HG03432 (cell line): ENCODE results near the gene SYTL5.

ENCODE experiments used
- ATAC-seq: cut with Tn5 transposase; IDR thresholded peaks from one replicate; pipeline ENCODE4 v1.9.1; 2021; ENCODE audit warnings: mild to moderate bottlenecking, moderate library complexity; ENCODE audit not compliant: unreplicated experiment

SYTL5 gene

DNA sequence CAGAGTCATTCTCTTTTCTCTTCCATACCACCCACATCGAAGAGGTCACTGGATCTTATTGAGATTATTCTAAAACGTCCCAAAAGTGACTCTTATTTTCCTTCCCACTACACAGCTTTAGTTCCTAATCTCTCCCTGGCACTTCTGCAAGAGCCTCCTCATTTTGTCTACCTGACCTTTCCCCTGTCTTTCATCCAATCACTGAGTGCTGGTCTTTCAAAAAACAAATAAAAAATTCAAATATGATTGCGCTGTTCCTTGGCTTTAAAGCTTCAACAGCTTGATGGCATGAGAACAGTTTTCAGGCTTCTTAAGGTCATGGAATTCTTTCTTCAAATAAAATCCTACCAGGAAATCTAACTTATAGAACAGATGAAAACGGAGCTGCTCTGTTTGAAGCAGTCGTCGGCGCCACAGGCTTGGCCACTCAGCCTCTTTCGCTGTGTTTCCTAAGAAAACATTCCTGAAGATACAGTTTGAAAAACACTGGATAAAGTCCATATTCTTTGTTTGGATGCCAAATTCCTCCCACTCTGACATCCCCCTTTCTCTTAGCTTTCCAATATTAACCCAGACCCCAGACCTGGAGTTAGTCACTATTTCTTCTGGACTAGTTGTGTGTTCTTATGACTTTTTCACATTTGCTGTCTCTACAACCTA is 12.5 kb downstream of the SYTL5 start:
- ATAC-seq = no peak

DNA sequence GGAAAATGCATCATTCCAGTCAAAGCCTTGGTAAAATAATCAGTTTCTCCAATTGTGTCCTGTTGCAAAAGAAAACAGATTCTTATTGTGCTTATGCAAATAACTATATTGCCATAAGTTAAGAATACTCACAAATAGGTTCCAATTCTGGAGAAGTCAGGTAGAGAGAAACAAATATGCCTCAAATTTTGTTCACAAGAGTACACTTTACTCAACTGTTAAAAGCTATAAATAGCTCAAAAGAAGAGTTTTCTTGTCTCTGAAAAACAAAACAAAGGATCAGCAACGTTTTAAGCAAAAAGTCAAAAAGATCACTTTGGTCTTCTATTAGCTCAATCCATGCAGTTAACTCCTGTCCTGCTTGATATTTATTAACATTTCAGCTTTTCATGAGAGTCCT is 21.9 kb downstream of the SYTL5 start:
- no peak for ATAC-seq

- no peak for ATAC-seq
Observed at GRCh38 chrX:38036466-38036865, 30.1 kb downstream of the SYTL5 start.

GRCh38 chrX:38038501-38038900 is 32.1 kb downstream of the SYTL5 start:
- no peak for ATAC-seq

DNA sequence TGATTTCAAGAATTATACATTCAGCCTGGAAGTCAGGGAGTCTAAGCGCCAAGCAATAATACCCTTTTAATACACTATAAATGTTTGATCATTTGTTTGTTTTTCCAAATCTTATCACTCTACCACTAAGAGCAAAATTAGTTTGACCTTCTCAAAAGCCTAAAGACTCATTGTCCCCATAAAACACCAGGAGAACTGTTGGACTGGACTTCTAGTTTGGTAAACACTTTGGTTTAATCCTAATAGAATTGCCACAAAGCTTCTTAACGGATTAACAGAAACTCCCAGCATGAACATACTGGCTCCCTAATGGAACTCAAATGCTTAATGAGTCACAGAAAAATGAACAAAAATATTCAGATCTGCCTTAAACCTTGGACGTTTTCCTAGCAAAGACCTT is 34.9 kb downstream of the SYTL5 start:
- no peak for ATAC-seq

DNA sequence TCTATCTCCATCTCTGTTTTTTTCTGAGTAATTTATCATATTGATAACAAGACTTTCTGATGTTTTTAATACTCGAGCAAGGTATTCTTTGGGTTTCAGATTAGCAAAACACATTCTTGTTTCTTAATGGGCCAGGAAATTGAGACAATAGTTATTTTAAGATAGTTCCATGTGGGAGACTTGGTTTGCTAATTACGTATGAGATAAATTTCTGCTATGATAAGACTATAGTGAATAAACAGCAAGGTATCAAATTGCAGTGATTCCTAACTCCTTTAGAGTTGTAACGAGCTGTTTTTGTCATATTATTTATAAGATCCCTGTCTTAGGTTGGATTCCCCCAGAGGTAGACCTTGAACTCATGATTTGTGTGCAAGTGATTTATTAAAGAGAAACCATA is 38.3 kb downstream of the SYTL5 start:
- ATAC-seq = no peak

GRCh38 chrX:38045538-38046096 is 39.3 kb downstream of the SYTL5 start:
- no peak for ATAC-seq

DNA sequence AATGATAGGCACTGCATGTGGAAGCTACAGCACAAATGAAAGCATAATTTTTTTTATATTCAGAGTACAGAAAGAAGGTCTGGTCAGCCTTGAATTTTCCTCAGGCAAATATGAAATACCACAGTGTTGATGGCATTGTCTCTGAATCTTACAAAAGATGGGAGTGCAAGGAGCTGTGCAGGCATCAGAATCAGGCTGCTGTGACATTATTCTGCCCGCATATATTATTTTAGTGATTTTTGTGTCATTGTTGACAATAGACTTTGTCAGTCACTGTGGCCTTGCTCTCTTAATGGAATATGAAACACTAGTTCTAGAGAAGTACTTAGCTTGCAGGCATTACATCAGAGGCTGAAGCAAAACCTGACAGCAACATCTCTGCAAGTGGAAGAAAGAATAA is 42.5 kb downstream of the SYTL5 start:
- ATAC-seq = no peak

- no peak for ATAC-seq
Observed at GRCh38 chrX:38050806-38051205, 44.5 kb downstream of the SYTL5 start.

GRCh38 chrX:38052096-38052495 is 45.7 kb downstream of the SYTL5 start:
- ATAC-seq = no peak

- no peak for ATAC-seq
Observed at GRCh38 chrX:38055170-38055847, 49.0 kb downstream of the SYTL5 start.

- ATAC-seq = no peak
Observed at GRCh38 chrX:38060331-38060878, 54.1 kb downstream of the SYTL5 start.

GRCh38 chrX:38061335-38061734 is 55.0 kb downstream of the SYTL5 start:
- ATAC-seq = no peak

DNA sequence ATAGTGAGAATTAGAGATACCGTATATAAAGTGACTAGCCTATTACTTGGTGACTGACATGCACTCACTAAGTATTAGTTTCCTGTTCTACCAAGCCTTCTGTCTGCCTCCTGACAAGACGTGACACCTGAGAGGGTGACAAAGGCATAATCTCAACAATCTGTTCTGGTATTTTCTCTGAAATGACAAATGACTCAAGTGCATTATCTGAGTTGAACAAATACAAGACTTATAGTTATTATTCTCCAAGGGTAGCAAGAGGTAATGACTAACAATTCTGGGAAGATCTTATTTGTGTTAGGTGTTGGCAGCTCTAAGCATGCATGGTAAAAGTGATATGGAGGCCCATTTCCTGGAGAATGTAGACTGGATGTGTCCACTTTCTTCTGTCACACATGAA is 60.6 kb downstream of the SYTL5 start:
- ATAC-seq = no peak

DNA sequence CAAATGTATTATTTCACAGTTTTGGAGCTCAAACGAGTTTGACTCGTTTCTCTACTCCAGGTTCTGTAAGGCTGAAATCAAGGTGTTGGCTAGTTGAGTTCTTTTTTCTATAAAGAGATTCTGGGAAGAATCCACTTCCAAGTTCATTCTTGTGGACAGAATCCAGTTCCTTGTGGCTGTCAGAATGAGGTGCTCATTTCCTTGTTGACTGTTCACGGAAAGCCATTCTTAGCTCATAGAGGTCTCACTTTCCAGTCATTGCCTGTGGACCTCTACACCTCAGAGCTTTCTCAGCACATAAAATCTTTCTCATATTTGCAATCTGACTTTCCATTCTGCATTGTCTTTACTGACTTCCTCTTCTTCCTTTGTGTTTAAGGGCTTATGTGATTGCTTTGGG is 62.9 kb downstream of the SYTL5 start:
- no peak for ATAC-seq

DNA sequence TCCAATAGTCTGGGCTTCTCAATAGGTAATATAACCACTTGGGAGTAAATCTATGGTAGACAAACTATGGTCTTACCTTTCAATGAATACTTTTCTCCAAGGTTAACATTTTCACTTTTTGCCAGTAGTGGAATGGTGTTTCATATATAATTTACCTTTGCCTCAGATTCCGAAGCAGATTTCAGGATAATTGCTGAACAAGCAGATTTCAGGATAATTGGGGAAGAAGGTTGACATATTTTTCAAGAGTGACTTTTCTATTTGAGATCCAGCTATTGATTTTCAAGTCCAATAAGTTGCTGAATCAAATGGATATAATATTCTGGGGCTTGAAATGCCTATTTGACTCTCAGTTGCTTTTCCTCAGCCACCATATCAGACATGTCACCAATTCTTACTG is 63.6 kb downstream of the SYTL5 start:
- no peak for ATAC-seq

GRCh38 chrX:38079463-38079862 is 73.1 kb downstream of the SYTL5 start:
- no peak for ATAC-seq

GRCh38 chrX:38080808-38081207 is 74.5 kb downstream of the SYTL5 start:
- ATAC-seq = no peak

DNA sequence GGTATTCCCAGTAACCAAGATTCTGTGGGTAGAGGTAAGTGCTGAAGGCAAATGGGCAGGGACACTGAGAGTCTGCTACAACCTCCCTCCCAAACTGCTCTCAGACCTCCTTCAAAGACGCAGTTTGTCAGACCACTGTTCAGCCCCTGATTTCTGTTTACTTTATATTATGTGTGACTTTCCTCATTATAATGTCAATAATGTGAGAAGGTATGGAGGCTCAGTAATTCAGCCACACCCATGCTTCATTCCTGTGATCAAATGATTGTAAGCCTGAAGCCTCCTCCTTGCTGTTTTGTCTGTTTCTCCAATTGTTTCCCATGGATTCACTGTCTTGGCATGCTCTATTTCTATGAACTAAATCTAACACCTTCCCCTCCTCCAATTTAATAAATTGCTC is 75.6 kb downstream of the SYTL5 start:
- ATAC-seq = no peak

DNA sequence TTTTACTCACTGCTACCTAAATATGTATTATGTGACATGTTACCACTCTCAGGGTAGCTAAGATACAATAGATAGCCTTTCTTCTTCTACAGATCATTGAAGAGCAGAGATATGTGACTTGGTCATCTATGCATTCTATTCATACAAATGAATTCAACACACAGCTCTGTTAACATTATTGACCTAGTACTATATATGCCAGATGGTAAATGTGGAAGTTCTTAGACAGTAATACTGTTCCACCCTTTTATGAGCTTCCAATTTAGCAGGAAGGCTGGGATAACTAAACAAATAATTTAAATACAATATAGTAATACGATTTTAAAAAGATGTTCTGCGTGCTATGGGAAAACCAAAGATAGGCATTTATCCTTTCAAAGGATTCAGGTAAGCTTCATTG is 76.0 kb downstream of the SYTL5 start:
- ATAC-seq = no peak

GRCh38 chrX:38085813-38086212 is 79.5 kb downstream of the SYTL5 start:
- ATAC-seq = no peak
